ENCODE measurements around the gene HDAC5. TPM values are rescaled to one million over a fixed set of nuclear protein-coding genes. Genes with fewer than 3 reads are reported as not detected.
A peak's percentile ranks its signal among the peaks of the same experiment; 100 is the strongest.

Gene HDAC5
- 33.4 to 34.1 TPM (median 33.5 TPM) in 3 replicates for total RNA-seq

DNA sequence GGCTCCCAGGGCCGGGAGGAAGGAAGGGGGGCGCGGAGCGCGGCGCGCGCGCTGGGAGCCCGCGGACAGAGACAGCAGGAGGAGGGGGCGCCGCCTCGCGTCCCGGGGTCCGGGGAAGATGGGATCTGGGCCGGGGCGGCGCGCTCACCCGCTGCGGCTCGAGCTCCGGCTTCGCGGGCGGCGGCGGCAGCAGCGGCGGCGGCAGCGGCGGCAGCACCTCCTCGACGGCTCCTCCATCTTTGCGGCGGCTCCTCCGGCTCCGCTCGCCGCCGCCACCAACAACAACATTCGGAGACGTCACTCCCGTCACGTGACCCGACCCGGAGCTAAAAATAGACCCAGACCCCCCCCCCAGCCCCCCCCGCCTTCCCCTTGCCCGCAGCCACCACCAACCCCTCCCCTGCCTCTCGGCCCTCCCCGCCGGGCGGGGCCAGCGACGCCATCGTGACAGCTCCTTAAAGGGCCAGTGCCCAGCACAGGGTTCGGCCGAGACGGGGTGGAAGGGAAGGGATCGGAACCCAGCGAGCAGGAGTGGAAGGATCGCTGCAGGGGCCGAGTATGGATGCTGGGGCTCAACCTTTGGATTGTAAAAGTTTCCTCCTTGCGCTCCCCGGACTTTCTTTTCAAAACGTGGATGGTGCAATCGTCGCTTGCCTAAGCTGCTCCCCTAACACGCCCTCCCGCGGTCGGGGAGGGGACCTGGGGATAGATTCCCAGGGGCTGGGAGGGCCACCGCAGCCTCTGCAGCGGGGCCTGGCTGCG is at the start of gene HDAC5:
Gene HDAC5 (minus strand): TSS at position 286 of the 762 bp plus-strand sequence. CDS start 6,126 bp downstream, outside the sequence.
- Mint-ChIP-seq H3K9me3 (no peaks in the 10 kb centered on the region), H3K27me3 (ENCODE audit: low read depth) (no peaks in the 10 kb centered on the region)
- TF ChIP-seq, protein P1, sequence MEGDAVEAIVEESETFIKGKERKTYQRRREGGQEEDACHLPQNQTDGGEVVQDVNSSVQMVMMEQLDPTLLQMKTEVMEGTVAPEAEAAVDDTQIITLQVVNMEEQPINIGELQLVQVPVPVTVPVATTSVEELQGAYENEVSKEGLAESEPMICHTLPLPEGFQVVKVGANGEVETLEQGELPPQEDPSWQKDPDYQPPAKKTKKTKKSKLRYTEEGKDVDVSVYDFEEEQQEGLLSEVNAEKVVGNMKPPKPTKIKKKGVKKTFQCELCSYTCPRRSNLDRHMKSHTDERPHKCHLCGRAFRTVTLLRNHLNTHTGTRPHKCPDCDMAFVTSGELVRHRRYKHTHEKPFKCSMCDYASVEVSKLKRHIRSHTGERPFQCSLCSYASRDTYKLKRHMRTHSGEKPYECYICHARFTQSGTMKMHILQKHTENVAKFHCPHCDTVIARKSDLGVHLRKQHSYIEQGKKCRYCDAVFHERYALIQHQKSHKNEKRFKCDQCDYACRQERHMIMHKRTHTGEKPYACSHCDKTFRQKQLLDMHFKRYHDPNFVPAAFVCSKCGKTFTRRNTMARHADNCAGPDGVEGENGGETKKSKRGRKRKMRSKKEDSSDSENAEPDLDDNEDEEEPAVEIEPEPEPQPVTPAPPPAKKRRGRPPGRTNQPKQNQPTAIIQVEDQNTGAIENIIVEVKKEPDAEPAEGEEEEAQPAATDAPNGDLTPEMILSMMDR (IDR thresholded peaks at IDR 0.05; ENCODE audit: unreplicated experiment), result no peak

DNA sequence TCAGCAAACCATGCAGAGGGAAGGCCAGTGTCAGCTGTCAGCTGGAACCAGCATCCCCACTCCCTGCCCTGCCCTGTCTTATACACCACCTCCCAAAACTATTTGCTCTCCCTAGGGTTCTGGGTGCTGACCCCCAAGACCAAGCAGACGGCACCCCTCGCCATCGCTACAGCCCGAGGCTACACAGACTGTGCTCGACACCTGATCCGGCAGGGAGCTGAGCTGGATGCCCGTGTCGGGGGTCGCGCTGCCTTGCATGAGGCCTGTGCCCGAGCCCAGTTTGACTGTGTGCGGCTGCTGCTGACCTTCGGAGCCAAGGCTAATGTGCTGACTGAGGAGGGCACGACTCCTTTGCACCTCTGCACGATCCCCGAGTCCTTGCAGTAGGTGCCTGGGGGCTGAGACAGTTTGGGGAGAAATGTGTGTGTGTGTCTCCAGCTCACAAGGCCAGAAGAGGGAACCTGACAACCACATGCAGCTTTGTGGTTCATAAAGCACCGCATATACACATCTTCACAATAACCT is 48.6 kb upstream of the HDAC5 start:
- Mint-ChIP-seq H3K36me3 (peaks cover 9% of the 10 kb centered on the region), H3K4me3 (no peak overlapping the region), H3K9me3 (no peaks in the 10 kb centered on the region), H3K27ac (no peak overlapping the region), H3K27me3 (ENCODE audit: low read depth) (no peaks in the 10 kb centered on the region), H3K4me1 (peaks cover 9% of the 10 kb centered on the region)
- no peak for DNase-seq (ENCODE audit: low spot score in 2 of 2, unreplicated experiment in 2 of 2)
- TF ChIP-seq, protein P1 (IDR thresholded peaks at IDR 0.05; ENCODE audit: unreplicated experiment), result no peak

More for the DNA sequence above, at the start of gene HDAC5:
- H3K36me3 Mint-ChIP-seq, result no peaks in the 10 kb centered on the region
- peaks cover 21% of the 10 kb centered on the region for H3K4me1 Mint-ChIP-seq
- H3K4me3 Mint-ChIP-seq, result peak within 1 kb of the TSS; percentile 94
- DNase-seq (ENCODE audit: low spot score in 2 of 2, unreplicated experiment in 2 of 2), result peak; percentile 90 to 92
- peak within 1 kb of the TSS; percentile 94 for H3K27ac Mint-ChIP-seq

DNA sequence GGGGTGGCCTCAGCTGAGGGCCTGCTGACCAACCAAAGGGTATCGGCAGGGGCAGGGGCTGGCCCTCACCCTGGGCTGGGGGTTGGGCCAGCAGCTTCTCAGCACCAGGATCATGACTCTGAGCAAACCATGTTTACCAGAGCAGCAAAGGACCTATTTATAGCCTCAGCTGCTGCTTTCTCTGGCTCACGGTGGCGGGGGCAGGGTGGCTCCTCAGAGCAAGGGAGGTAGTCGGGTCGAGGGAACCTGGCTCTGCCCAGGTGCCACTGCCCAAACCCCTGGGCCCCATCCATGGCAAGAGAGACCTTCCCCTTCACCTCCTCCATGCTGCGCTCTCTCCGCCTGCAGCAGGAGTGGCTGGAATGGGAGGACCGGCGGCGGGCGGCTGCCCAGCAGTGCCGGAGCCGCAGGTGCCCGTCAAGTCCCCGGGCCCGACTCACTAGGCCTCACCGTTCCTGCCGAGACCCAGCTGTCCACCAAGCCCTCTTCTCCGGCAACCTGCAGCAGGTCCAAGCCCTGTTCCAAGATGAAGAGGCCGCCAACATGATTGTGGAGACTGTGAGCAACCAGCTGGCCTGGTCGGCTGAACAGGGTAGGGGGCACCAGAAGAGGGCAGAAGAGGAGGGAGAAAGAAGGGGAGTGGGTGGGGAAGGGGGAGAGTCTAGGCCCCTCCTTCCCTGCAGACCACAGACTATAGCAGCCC is 47.2 kb upstream of the HDAC5 start, which contains the start of gene ASB16:
Gene ASB16 (plus strand): TSS at position 206 of the 703 bp plus-strand sequence. CDS start 86 bp downstream, at position 292.
- H3K27ac Mint-ChIP-seq, result no peak within 1 kb of the TSS
- no peak for DNase-seq (ENCODE audit: low spot score in 2 of 2, unreplicated experiment in 2 of 2)
- TF ChIP-seq, protein P1 (IDR thresholded peaks at IDR 0.05; ENCODE audit: unreplicated experiment), result no peak
- peaks cover 3% of the 10 kb centered on the region for H3K36me3 Mint-ChIP-seq
- no peaks in the 10 kb centered on the region for H3K27me3 Mint-ChIP-seq (ENCODE audit: low read depth)
- H3K4me3 Mint-ChIP-seq, result no peak within 1 kb of the TSS
- H3K4me1 Mint-ChIP-seq, result peaks cover 9% of the 10 kb centered on the region
- no peaks in the 10 kb centered on the region for H3K9me3 Mint-ChIP-seq

DNA sequence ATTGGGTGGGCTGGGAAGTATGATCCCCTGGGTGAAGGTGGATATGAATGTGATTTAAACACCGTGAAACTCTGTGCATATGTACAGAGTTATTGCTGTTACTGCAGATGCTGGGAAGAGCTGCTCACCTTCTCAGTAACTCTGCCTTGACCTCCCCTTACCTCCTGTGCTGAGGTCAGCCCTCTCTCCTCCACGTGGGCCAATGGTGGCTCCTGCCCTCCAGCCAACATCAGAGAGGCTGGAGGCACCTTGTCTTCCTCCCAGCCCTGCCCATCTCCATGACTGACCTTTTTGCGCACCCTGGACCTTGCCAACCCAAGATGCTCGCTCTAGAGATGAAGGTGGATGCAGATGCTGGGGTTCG is 46.7 kb upstream of the HDAC5 start:
- H3K27ac Mint-ChIP-seq, result no peak overlapping the region
- DNase-seq (ENCODE audit: low spot score in 2 of 2, unreplicated experiment in 2 of 2), result no peak
- TF ChIP-seq, protein P1 (IDR thresholded peaks at IDR 0.05; ENCODE audit: unreplicated experiment), result no peak
- no peaks in the 10 kb centered on the region for H3K36me3 Mint-ChIP-seq
- H3K4me1 Mint-ChIP-seq, result peaks cover 9% of the 10 kb centered on the region
- H3K4me3 Mint-ChIP-seq, result no peak overlapping the region
- no peaks in the 10 kb centered on the region for H3K27me3 Mint-ChIP-seq (ENCODE audit: low read depth)
- no peaks in the 10 kb centered on the region for H3K9me3 Mint-ChIP-seq

DNA sequence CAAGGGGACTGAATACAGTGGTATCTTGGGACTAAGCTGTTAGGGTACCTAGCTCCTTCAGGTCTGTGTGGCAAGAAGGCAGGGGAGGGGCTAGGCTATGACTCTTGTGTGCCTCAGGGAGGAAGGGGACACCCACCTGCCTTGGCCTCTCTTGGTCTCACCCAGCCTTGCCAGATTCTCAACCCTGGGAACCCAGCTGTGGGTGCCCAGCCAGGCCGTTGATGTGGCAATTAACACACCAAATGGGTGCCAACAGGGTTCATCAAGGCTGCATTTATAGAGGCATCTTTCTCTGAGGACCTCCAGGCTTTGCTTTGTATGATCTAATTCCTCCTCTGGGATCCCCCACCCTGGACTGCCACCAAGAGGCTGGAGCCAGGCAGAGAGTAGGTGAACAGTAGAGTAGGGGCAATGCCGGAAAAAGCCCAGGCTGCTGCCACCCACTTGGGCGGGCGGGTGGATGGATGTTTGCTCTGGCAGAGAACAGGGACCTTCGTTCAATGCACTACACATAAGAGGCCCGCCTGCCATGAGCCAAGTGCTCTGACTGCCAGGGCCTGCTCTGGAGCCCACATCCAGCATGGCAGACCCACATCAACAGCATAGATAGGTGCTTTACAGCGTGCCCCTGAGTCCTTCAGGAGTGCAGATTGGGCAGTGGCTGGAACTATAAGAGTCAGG is 43.9 kb upstream of the HDAC5 start:
- TF ChIP-seq, protein P1 (IDR thresholded peaks at IDR 0.05; ENCODE audit: unreplicated experiment), result no peak
- Mint-ChIP-seq H3K4me3 (no peak overlapping the region), H3K9me3 (no peaks in the 10 kb centered on the region), H3K4me1 (peaks cover 9% of the 10 kb centered on the region), H3K27me3 (ENCODE audit: low read depth) (no peaks in the 10 kb centered on the region), H3K27ac (no peak overlapping the region), H3K36me3 (peaks cover 4% of the 10 kb centered on the region)
- DNase-seq (ENCODE audit: low spot score in 2 of 2, unreplicated experiment in 2 of 2), result no peak
